Measurements from ENCODE around the gene TGFB2. TPM values are rescaled to one million over a fixed set of nuclear protein-coding genes. Genes with fewer than 3 reads are reported as not detected.

The TGFB2 gene
- total and polyA plus RNA-seq, 4 donors = 0.21 to 0.75 (median 0.41) TPM

DNA sequence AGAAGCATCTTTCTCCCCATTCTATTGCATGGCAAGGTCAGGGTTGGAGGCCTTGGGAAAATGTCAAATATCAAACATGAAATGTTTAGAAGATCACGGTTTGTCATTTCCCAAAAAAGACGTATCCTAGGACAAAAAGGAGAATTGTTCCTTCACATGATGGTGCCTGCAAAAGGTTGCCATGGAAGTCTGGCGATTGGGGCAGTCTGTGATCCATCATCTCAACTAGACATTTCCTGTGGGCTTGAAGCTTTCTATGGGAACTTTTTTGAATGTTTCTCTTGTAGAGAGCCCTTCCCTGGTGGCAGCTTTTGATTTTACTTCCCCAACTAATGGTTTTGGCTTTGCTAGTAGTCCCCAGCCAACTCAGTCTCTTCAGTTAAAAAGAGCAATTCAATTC, 106.3 kb downstream of the TGFB2 start:
- Histone ChIP-seq H3K9ac (ENCODE audit: low read depth in 1 of 2, low read length in 2 of 2) (no peak overlapping the region), H3K27ac (ENCODE audit: low read depth in 1 of 2, low read length in 2 of 2) (no peak overlapping the region), H3K4me1 (ENCODE audit: control insufficient read depth in 4 of 4, insufficient read depth in 4 of 4, low read length in 3 of 4) (no peaks in the 10 kb centered on the region), H3K9me3 (ENCODE audit: control insufficient read depth in 4 of 4, low read length in 3 of 4) (no peaks in the 10 kb centered on the region), H3K4me3 (ENCODE audit: low read depth in 1 of 3, low read length in 3 of 3) (no peak overlapping the region), H3K36me3 (ENCODE audit: control insufficient read depth in 4 of 4, insufficient read depth in 3 of 4, low read depth in 1 of 4, low read length in 3 of 4) (no peaks in the 10 kb centered on the region), H3K27me3 (ENCODE audit: control insufficient read depth in 4 of 4, insufficient read depth in 4 of 4, low read length in 3 of 4) (no peaks in the 10 kb centered on the region)
- TF ChIP-seq RXRA (IDR thresholded peaks at IDR 0.05) (no peak), JUND (IDR thresholded peaks at IDR 0.05) (no peak), REST (IDR thresholded peaks at IDR 0.05) (no peak), EGR1 (IDR thresholded peaks at IDR 0.05; ENCODE audit: low read depth in 2 of 2) (no peak), HNF4G (IDR thresholded peaks at IDR 0.05) (no peak), NR2F2 (IDR thresholded peaks at IDR 0.05) (no peak)
- TF ChIP-seq, protein P1, sequence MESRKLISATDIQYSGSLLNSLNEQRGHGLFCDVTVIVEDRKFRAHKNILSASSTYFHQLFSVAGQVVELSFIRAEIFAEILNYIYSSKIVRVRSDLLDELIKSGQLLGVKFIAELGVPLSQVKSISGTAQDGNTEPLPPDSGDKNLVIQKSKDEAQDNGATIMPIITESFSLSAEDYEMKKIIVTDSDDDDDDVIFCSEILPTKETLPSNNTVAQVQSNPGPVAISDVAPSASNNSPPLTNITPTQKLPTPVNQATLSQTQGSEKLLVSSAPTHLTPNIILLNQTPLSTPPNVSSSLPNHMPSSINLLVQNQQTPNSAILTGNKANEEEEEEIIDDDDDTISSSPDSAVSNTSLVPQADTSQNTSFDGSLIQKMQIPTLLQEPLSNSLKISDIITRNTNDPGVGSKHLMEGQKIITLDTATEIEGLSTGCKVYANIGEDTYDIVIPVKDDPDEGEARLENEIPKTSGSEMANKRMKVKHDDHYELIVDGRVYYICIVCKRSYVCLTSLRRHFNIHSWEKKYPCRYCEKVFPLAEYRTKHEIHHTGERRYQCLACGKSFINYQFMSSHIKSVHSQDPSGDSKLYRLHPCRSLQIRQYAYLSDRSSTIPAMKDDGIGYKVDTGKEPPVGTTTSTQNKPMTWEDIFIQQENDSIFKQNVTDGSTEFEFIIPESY (IDR thresholded peaks at IDR 0.05) = no peak
- DNase-seq (ENCODE audit: low spot score) = no peak
- 69% methylated on average over 3 of the region's 3 CpGs for whole genome bisulfite sequencing

GRCh38 chr1:218454700-218455282, 109.7 kb downstream of the TGFB2 start:
- H3K4me1 ChIP-seq (ENCODE audit: control insufficient read depth in 4 of 4, insufficient read depth in 4 of 4, low read length in 3 of 4) = no peaks in the 10 kb centered on the region
- no peaks in the 10 kb centered on the region for H3K36me3 ChIP-seq (ENCODE audit: control insufficient read depth in 4 of 4, insufficient read depth in 3 of 4, low read depth in 1 of 4, low read length in 3 of 4)
- no peak for TF ChIP-seq HNF4A (conservative IDR thresholded peaks at IDR 0.05)
- TF ChIP-seq, protein P2, sequence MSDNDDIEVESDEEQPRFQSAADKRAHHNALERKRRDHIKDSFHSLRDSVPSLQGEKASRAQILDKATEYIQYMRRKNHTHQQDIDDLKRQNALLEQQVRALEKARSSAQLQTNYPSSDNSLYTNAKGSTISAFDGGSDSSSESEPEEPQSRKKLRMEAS (IDR thresholded peaks at IDR 0.05) = no peak
- TF ChIP-seq, protein P1 (IDR thresholded peaks at IDR 0.05) = no peak
- no peak for TF ChIP-seq YY1 (IDR thresholded peaks at IDR 0.05)
- no peak for TF ChIP-seq FOXA2 (IDR thresholded peaks at IDR 0.05)
- TF ChIP-seq RAD21 (IDR thresholded peaks at IDR 0.05) = no peak
- TF ChIP-seq ATF3 (IDR thresholded peaks at IDR 0.05) = no peak
- TF ChIP-seq RXRA (IDR thresholded peaks at IDR 0.05) = no peak
- TF ChIP-seq HNF4G (IDR thresholded peaks at IDR 0.05) = no peak
- no peaks in the 10 kb centered on the region for H3K27me3 ChIP-seq (ENCODE audit: control insufficient read depth in 4 of 4, insufficient read depth in 4 of 4, low read length in 3 of 4)
- H3K27ac ChIP-seq (ENCODE audit: low read depth in 1 of 2, low read length in 2 of 2) = no peak overlapping the region
- no peak overlapping the region for H3K9ac ChIP-seq (ENCODE audit: low read depth in 1 of 2, low read length in 2 of 2)
- no peaks in the 10 kb centered on the region for H3K9me3 ChIP-seq (ENCODE audit: control insufficient read depth in 4 of 4, low read length in 3 of 4)
- no peak overlapping the region for H3K4me3 ChIP-seq (ENCODE audit: low read depth in 1 of 3, low read length in 3 of 3)
- no peak for DNase-seq (ENCODE audit: low spot score)
- 88% methylated on average over 2 of the region's 2 CpGs for WGBS

Measured in liver (tissue), 9 donors.